ENCODE measurements around the gene PITPNC1.

DNA sequence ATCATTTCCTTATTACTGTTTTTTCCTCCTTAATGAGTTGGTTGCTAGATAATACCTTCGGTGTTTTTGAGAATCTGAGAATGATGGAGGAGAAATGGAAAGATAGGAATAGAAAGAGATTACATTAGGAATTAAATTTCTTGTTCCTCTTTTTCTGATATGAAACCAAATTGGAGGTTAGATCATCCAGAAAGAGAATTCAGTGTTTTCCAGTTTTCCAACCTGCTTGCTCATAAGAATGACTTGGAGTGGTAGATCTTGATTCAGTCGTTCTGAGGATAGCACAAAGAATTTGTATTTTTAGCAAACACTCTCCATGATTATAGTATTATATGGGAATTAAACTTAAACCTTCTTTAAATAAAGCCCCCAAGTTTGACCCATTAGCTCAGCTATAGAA is 35.9 kb downstream of the PITPNC1 start:
- TF ChIP-seq, protein P1, sequence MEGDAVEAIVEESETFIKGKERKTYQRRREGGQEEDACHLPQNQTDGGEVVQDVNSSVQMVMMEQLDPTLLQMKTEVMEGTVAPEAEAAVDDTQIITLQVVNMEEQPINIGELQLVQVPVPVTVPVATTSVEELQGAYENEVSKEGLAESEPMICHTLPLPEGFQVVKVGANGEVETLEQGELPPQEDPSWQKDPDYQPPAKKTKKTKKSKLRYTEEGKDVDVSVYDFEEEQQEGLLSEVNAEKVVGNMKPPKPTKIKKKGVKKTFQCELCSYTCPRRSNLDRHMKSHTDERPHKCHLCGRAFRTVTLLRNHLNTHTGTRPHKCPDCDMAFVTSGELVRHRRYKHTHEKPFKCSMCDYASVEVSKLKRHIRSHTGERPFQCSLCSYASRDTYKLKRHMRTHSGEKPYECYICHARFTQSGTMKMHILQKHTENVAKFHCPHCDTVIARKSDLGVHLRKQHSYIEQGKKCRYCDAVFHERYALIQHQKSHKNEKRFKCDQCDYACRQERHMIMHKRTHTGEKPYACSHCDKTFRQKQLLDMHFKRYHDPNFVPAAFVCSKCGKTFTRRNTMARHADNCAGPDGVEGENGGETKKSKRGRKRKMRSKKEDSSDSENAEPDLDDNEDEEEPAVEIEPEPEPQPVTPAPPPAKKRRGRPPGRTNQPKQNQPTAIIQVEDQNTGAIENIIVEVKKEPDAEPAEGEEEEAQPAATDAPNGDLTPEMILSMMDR (IDR thresholded peaks at IDR 0.05): no peak
- TF ChIP-seq POLR2A (IDR thresholded peaks at IDR 0.05): no peak
